ENCODE measurements around the gene GJB1. TPM values are rescaled to one million over a fixed set of nuclear protein-coding genes. Genes with fewer than 3 reads are reported as not detected.

GJB1 gene
- total RNA-seq, 3 donors from 2014 or later, result 1.8 to 6.9 TPM; not detected in 1

DNA sequence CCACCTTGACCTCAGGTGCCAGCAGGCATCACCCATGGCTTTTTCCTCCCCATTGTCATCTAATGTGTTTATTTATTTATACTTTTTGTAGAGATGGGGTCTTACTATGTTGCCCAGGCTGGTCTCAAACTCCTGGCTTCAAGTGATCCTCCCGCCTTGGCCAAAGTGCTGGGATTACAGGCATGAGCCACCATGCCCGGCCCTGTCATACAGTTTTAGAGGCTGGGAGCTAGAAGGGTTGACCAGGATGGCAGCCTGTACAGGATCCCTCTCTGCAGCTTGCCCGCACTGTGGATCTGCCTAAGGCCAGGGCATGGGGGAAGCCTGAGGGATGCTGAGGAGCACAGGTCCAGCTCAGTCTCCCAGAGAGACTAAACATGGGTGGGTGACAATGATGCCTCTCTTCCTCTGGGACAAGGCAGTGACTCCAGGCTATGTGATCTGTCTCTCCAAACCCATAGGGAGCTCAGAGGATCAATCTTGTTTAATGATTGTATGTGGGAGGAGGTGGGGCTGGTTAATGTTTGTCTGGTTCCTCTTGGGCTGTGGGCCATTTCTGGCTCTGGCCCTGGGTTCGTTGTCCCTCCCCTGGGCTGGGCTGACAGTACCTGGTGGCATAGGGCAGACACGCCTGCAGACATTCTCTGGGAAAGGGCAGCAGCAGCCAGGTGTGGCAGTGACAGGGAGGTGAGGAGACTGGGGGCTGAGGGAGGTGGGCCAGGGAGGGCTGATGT is 8.3 kb upstream of the GJB1 start:
- Histone ChIP-seq H3K27me3 (peaks cover 0 to 48% of the 10 kb centered on the region in 2 donors), H3K4me3 (no peak overlapping the region), H3K9me3 (no peaks in the 10 kb centered on the region), H3K4me1 (no peaks in the 10 kb centered on the region), H3K36me3 (no peaks in the 10 kb centered on the region), H3K27ac (no peak overlapping the region)
- intact Hi-C loops (cut with DNase I; ENCODE audit: low total_unique reads), result loop anchor here (2.0 kb wide), 1 partner anchor 50 kb away; no protein-coding TSS in a partner anchor
- no peak for TF ChIP-seq POLR2A (IDR thresholded peaks at IDR 0.05)
- TF ChIP-seq, protein P1, sequence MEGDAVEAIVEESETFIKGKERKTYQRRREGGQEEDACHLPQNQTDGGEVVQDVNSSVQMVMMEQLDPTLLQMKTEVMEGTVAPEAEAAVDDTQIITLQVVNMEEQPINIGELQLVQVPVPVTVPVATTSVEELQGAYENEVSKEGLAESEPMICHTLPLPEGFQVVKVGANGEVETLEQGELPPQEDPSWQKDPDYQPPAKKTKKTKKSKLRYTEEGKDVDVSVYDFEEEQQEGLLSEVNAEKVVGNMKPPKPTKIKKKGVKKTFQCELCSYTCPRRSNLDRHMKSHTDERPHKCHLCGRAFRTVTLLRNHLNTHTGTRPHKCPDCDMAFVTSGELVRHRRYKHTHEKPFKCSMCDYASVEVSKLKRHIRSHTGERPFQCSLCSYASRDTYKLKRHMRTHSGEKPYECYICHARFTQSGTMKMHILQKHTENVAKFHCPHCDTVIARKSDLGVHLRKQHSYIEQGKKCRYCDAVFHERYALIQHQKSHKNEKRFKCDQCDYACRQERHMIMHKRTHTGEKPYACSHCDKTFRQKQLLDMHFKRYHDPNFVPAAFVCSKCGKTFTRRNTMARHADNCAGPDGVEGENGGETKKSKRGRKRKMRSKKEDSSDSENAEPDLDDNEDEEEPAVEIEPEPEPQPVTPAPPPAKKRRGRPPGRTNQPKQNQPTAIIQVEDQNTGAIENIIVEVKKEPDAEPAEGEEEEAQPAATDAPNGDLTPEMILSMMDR (IDR thresholded peaks at IDR 0.05), result no peak
- no peak for TF ChIP-seq POLR2AphosphoS5 (IDR thresholded peaks at IDR 0.05)
- no peak for DNase-seq (ENCODE audit: low spot score in 2 of 2)

DNA sequence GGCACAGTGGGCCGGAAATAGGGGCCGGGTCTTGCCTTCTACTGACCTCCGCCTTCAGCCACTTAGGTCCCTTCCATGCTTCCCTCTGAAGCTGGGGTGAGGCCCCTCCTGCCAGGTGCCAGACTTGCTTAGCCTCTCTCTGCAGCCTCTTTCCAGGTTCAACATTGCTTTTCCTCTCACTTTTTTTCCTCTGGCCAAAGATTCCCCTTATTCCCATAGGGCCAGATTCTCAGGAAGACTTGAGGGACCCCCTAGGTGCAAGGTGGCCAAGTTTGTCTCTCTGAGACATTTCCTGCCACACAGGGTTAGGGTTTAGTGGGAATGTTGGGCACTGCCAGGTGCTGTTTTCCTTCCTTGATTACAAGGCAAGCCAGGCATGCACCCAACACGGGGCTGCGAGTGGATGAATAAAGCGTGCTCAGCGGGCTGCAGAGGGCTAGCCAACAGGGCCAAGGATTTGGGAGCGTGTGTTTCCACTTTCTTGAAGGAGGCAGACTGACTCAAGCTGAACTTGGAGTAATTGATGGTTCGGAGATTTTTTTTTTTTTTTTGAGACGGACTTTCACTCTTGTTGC is 7.6 kb upstream of the GJB1 start:
- Histone ChIP-seq H3K27ac (no peak overlapping the region), H3K4me1 (no peaks in the 10 kb centered on the region), H3K36me3 (no peaks in the 10 kb centered on the region), H3K9me3 (no peaks in the 10 kb centered on the region), H3K4me3 (no peak overlapping the region), H3K27me3 (peaks cover 0 to 48% of the 10 kb centered on the region in 2 donors)
- no peak for DNase-seq (ENCODE audit: low spot score in 2 of 2)
- intact Hi-C loops (cut with DNase I; ENCODE audit: low total_unique reads), result loop anchor here (2.0 kb wide), 1 partner anchor 51 kb away; no protein-coding TSS in a partner anchor
- TF ChIP-seq, protein P1 (IDR thresholded peaks at IDR 0.05), result no peak
- TF ChIP-seq POLR2A (IDR thresholded peaks at IDR 0.05) (no peak), POLR2AphosphoS5 (IDR thresholded peaks at IDR 0.05) (no peak)

DNA sequence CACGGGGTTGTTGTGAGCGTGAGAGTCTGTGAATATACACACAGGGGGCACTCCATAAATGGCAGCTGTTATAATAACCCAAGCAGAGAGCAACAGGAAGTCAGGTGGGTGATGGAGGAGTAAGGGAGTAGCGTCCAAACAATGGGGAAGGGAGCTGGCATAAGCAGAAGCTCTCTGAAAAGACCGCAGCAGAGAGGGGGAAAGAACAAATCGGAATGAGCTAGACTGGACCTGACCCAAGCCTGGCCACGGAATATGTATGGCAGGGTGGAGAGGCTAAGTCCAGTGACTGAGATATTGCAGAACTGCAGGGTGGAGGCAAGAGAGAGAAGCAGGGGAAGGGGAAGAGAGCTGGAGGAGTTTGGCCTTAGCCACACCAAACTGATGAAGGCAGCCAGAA is 6.5 kb upstream of the GJB1 start:
- Histone ChIP-seq H3K27me3 (peaks cover 0 to 48% of the 10 kb centered on the region in 2 donors), H3K4me3 (no peak overlapping the region), H3K27ac (no peak overlapping the region), H3K9me3 (no peaks in the 10 kb centered on the region), H3K36me3 (no peaks in the 10 kb centered on the region), H3K4me1 (no peaks in the 10 kb centered on the region)
- TF ChIP-seq POLR2A (IDR thresholded peaks at IDR 0.05) (no peak), POLR2AphosphoS5 (IDR thresholded peaks at IDR 0.05) (no peak)
- TF ChIP-seq, protein P1 (IDR thresholded peaks at IDR 0.05), result no peak
- DNase-seq (ENCODE audit: low spot score in 2 of 2), result no peak
- intact Hi-C loops (cut with DNase I; ENCODE audit: low total_unique reads), result no loop called here

DNA sequence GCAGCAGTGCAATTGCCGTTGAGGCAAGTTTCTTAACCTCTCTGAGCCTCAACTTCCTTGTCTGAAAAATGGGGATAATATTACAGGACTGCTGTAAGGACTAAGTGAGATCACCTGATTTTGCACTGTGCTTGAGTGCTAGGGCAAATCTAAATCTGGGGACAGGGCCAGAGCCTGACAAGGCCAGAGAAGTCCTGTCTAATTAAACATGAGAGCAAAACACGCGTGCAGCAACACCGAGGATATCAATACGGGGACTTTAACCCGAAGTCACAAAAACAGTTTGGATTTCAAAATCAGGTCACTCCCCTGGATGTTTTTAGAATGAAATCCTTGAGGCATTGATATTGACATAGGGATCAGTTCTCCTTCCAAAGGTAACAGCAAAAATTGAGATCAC is 5.7 kb upstream of the GJB1 start:
- H3K27ac ChIP-seq, result no peak overlapping the region

More for the DNA sequence above, 5.7 kb upstream of the GJB1 start:
- no peaks in the 10 kb centered on the region for H3K36me3 ChIP-seq
- H3K9me3 ChIP-seq, result no peaks in the 10 kb centered on the region
- DNase-seq (ENCODE audit: low spot score in 2 of 2), result no peak
- H3K27me3 ChIP-seq, result peaks cover 0 to 48% of the 10 kb centered on the region in 2 donors
- no peak overlapping the region for H3K4me3 ChIP-seq
- TF ChIP-seq POLR2A (IDR thresholded peaks at IDR 0.05) (no peak), POLR2AphosphoS5 (IDR thresholded peaks at IDR 0.05) (no peak)
- TF ChIP-seq, protein P1 (IDR thresholded peaks at IDR 0.05), result no peak
- intact Hi-C loops (cut with DNase I; ENCODE audit: low total_unique reads), result loop anchor here (1.0 kb wide), 1 partner anchor 28 kb away; no protein-coding TSS in a partner anchor
- no peaks in the 10 kb centered on the region for H3K4me1 ChIP-seq

Measured in breast epithelium (tissue), 4 donors.